Colonic mucosa (tissue), 4 donors: Measurements from ENCODE around the gene LRRN3. TPM values are rescaled to one million over a fixed set of nuclear protein-coding genes. Genes with fewer than 3 reads are reported as not detected.
A peak's percentile ranks its signal among the peaks of the same experiment; 100 is the strongest.

Experiments
- DNase-seq: peaks from one replicate; pipeline ENCODE4 v3.0.0-alpha.2; 2020
- H3K27ac ChIP-seq: fragments of 200-600 bp; one replicate; pipeline ENCODE4 v1.8.0; 2021
- H3K27me3 ChIP-seq: fragments of 200-600 bp; one replicate; pipeline ENCODE4 v1.8.0; 2021
- H3K36me3 ChIP-seq: fragments of 200-600 bp; one replicate; pipeline ENCODE4 v1.8.0; 2021
- H3K4me1 ChIP-seq: fragments of 200-600 bp; one replicate; pipeline ENCODE4 v1.8.0; 2021; ENCODE audit warnings: mild to moderate bottlenecking
- H3K4me3 ChIP-seq: fragments of 200-600 bp; one replicate; pipeline ENCODE4 v1.8.0; 2021
- H3K9ac ChIP-seq, 2 donors: one replicate each; pipeline ENCODE4 v1.7.0; 2013; ENCODE audit warnings: control low read depth in 2 of 2, low read depth in 2 of 2, low read length in 2 of 2
- H3K9me3 ChIP-seq: fragments of 200-600 bp; one replicate; pipeline ENCODE4 v1.8.0; 2021
- intact Hi-C: fragments of 100-400 bp; cut with DNase I; formaldehyde crosslinking; loops from one replicate; pipeline ENCODE4 v1.14.1; 2022
- total RNA-seq, 2 donors: library from RNA; stranded (reverse); fragmentation: NEBNext Ultra II Directional in 1 of 2; extraction: Animal tissue kit (Norgen Biotek cat#: 25700) in 1 of 2; gene quantifications; one replicate each; pipeline ENCODE4 v1.2.1, GENCODE V29; 2021
- TF ChIP-seq, protein P1 (sequence below): fragments of 200-600 bp; IDR thresholded peaks from one replicate; pipeline ENCODE4 v1.8.0; 2022; ENCODE audit warnings: antibody characterized with exemption, mild to moderate bottlenecking
- donor health status: healthy.
- donor health status: DM: no; HTN: no; CAD: no.
- donor health status: DM: no; HTN: no; CAD: no.

Gene LRRN3
- total RNA-seq, 2 donors from 2014 or later = 0.35 to 0.42 TPM

DNA sequence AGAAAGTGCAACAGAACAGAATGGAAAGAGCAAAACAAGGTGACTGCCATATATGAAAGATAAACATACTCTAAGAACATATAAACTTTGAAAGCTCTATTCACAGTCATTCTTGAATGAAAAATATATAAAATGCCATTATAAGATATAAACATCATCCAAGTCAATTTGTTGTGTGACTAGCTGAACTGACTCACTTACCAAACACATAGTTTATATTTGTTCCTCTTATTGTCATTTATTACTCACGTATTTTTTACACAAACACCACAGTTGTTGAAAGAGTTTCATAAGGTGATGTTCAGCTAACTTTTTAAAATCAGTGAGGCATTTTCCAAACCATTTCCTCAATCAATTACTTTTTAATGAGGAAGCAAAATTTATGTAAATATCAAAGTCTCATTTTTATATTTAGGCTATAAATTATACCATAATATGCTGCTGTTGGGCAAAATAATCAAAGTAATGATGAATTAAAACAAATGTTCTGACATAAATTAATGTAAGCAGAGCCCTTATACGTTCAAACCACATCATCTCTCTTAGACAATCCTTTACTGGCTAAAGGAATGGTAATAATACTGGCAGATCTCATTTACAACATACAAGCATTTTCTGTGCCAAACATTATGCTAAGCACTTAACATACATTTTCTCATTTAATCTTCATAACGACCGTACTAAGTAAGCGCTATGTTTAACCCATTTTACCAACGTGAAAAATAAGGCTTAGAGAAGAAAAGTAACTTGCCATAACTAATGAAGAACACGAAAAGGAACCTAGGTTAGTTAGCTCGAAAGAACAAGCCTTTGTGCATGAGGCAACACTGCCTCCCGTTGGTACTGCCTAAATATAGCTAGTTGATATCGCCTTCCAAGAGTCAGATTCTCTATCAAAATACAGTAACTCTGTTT is 7.3 kb downstream of the LRRN3 start:
- Histone ChIP-seq H3K4me3 (no peak overlapping the region), H3K9ac (no peak overlapping the region), H3K27me3 (no peaks in the 10 kb centered on the region), H3K4me1 (no peaks in the 10 kb centered on the region), H3K27ac (no peak overlapping the region), H3K36me3 (no peaks in the 10 kb centered on the region), H3K9me3 (no peaks in the 10 kb centered on the region)
- TF ChIP-seq, protein P1, sequence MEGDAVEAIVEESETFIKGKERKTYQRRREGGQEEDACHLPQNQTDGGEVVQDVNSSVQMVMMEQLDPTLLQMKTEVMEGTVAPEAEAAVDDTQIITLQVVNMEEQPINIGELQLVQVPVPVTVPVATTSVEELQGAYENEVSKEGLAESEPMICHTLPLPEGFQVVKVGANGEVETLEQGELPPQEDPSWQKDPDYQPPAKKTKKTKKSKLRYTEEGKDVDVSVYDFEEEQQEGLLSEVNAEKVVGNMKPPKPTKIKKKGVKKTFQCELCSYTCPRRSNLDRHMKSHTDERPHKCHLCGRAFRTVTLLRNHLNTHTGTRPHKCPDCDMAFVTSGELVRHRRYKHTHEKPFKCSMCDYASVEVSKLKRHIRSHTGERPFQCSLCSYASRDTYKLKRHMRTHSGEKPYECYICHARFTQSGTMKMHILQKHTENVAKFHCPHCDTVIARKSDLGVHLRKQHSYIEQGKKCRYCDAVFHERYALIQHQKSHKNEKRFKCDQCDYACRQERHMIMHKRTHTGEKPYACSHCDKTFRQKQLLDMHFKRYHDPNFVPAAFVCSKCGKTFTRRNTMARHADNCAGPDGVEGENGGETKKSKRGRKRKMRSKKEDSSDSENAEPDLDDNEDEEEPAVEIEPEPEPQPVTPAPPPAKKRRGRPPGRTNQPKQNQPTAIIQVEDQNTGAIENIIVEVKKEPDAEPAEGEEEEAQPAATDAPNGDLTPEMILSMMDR = peak; percentile 53
- intact Hi-C loops = loop anchor here (10.0 kb wide), 1 partner anchor 387 kb away; no protein-coding TSS in a partner anchor
- DNase-seq = no peak

- H3K36me3 ChIP-seq = no peaks in the 10 kb centered on the region
- H3K27me3 ChIP-seq = no peaks in the 10 kb centered on the region
- intact Hi-C loops = loop anchor here (10.0 kb wide), 1 partner anchor 386 kb away; no protein-coding TSS in a partner anchor
- TF ChIP-seq, protein P1 = no peak
- H3K4me3 ChIP-seq = no peak overlapping the region
- DNase-seq = no peak
- H3K4me1 ChIP-seq = no peaks in the 10 kb centered on the region
- no peak overlapping the region for H3K27ac ChIP-seq
- H3K9ac ChIP-seq = no peak overlapping the region
- H3K9me3 ChIP-seq = no peaks in the 10 kb centered on the region
These were observed 8.0 kb downstream of the LRRN3 start for GRCh38 chr7:111098926-111099250.

DNA sequence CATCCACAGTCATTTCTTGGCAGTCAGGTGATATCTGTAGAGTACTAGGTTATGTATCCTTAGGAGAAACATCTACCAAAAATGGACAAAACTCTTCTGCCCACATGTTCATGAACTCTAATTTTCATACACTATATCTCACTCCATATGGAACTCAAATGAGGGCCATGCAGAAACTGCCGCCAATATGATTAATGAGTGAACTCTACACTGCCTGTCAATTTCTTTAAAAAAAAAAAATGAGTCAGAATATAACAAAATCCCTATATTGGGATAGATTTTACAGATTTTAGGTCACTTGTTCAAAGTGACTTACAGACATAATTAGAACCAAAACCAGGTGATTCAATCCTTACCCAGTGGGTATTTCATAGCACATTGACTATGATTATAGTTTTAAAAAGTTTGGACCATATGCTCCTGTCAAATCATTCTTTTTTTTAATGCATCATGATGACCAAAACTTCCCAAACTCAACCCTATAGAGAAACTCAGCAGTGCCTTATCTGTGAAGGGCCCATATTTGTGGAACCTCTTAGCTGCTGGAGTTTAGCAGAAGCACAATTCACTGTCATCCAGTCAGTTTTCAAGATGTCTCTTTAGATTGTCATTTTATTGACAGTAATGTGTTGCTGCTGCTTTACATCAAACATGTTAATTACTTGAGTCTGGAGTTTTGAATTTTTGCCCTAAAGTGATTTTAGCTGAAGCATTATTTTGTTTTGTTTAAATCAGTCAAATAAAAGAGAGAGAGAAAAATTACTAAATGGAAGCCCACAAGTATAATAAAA is 11.1 kb downstream of the LRRN3 start:
- DNase-seq = no peak
- no peak overlapping the region for H3K9ac ChIP-seq
- H3K27ac ChIP-seq = no peak overlapping the region
- H3K27me3 ChIP-seq = no peaks in the 10 kb centered on the region
- no peak overlapping the region for H3K4me3 ChIP-seq
- intact Hi-C loops = no loop called here
- TF ChIP-seq, protein P1 = no peak
- H3K9me3 ChIP-seq = no peaks in the 10 kb centered on the region
- H3K36me3 ChIP-seq = no peaks in the 10 kb centered on the region
- no peaks in the 10 kb centered on the region for H3K4me1 ChIP-seq

- intact Hi-C loops = no loop called here
- no peaks in the 10 kb centered on the region for H3K9me3 ChIP-seq
- TF ChIP-seq, protein P1 = no peak
- no peak overlapping the region for H3K4me3 ChIP-seq
- H3K36me3 ChIP-seq = no peaks in the 10 kb centered on the region
- DNase-seq = no peak
- H3K27ac ChIP-seq = no peak overlapping the region
- H3K4me1 ChIP-seq = no peaks in the 10 kb centered on the region
- H3K27me3 ChIP-seq = no peaks in the 10 kb centered on the region
- H3K9ac ChIP-seq = no peak overlapping the region
These were observed 12.2 kb downstream of the LRRN3 start for GRCh38 chr7:111103136-111103535.

DNA sequence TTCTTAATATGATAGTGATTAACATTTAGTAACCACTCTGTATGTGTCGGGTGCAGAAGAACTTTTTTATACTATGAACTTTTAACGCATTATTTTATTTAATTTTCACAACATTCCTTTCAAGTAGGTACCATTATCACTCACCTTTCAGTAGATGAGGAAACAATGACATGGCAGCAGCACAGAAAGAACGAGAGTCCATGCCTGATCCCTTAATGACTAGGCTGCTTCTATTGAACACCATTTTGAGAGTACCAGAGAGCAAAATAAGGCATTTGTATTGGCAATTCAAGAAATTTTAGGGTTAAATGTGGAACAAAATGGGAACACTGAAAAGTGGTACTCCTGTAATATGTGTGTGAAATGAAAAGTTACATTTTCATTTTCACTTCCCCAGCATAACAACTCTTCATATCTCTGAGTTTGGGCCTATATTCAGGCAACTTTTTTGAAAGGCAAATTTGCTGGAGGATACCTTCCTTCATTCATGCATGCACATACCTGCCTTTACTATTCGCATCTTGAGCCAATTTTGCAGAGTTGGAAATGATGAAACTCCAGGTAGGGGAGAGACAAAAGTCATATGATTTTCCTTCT is 12.8 kb downstream of the LRRN3 start:
- H3K27ac ChIP-seq = no peak overlapping the region
- TF ChIP-seq, protein P1 = no peak

More for the DNA sequence above, 12.8 kb downstream of the LRRN3 start:
- intact Hi-C loops = no loop called here
- no peak for DNase-seq
- H3K27me3 ChIP-seq = no peaks in the 10 kb centered on the region
- H3K4me1 ChIP-seq = no peaks in the 10 kb centered on the region
- no peaks in the 10 kb centered on the region for H3K36me3 ChIP-seq
- no peaks in the 10 kb centered on the region for H3K9me3 ChIP-seq
- H3K9ac ChIP-seq = no peak overlapping the region
- H3K4me3 ChIP-seq = no peak overlapping the region
